GM12864 (cell line): Measurements from ENCODE around the gene TSGA10.

Source experiments
- DNase-seq: peaks from one replicate; pipeline ENCODE4 v3.0.0-alpha.2; 2011; ENCODE audit warnings: low read depth
- H3K4me3 ChIP-seq: 2 replicates; pipeline ENCODE4 v1.5.1; 2011; ENCODE audit warnings: mild to moderate bottlenecking, low read depth, low read length, control low read depth
- TF ChIP-seq, protein P1 (sequence below): IDR thresholded peaks from 2 replicates; pipeline ENCODE4 v1.5.1; 2011; ENCODE audit warnings: low read depth, mild to moderate bottlenecking, moderate library complexity, low read length, control low read depth, inconsistent platforms; ENCODE audit errors: missing control alignments

The TSGA10 gene

DNA sequence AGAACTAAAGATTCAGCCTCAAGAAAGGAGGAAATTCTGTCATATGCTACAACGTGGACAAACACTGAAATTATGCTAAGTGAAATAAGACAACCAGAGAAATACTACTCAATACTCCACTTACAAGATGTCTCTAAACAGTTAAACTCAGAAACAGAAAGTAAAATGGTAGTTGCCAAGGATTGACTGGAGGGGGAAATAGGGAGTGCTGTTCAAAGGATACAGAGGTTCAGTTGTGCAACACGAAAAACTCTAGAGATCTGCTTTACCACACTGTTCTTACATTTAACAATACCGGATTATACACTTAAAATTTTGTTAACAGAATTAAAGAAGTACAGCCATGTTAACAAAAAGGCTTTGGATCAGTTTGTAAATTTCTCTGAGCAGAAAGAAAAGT, 53.0 kb downstream of the TSGA10 start:
- no peak for DNase-seq
- H3K4me3 ChIP-seq = no peak overlapping the region
- TF ChIP-seq, protein P1, sequence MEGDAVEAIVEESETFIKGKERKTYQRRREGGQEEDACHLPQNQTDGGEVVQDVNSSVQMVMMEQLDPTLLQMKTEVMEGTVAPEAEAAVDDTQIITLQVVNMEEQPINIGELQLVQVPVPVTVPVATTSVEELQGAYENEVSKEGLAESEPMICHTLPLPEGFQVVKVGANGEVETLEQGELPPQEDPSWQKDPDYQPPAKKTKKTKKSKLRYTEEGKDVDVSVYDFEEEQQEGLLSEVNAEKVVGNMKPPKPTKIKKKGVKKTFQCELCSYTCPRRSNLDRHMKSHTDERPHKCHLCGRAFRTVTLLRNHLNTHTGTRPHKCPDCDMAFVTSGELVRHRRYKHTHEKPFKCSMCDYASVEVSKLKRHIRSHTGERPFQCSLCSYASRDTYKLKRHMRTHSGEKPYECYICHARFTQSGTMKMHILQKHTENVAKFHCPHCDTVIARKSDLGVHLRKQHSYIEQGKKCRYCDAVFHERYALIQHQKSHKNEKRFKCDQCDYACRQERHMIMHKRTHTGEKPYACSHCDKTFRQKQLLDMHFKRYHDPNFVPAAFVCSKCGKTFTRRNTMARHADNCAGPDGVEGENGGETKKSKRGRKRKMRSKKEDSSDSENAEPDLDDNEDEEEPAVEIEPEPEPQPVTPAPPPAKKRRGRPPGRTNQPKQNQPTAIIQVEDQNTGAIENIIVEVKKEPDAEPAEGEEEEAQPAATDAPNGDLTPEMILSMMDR = no peak

DNA sequence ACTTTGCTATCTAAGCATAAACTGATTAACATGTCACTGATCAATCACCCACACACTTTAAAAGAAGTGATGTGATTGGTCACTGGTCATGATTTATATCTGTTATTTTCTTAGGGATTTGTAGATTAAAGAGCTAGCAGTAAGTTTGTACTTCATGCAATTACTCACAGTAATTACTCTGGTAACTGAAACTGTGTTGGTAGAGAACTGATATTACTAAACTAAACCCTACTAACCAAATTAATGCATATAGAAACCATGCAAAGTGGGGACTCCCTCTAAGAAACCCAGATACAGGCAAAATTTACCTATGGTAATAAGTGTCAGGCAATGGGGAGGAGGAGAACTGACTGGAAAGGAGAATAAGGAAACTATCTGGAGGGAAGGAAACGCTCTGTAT, 58.0 kb downstream of the TSGA10 start:
- DNase-seq = no peak
- TF ChIP-seq, protein P1 = no peak
- no peak overlapping the region for H3K4me3 ChIP-seq

DNA sequence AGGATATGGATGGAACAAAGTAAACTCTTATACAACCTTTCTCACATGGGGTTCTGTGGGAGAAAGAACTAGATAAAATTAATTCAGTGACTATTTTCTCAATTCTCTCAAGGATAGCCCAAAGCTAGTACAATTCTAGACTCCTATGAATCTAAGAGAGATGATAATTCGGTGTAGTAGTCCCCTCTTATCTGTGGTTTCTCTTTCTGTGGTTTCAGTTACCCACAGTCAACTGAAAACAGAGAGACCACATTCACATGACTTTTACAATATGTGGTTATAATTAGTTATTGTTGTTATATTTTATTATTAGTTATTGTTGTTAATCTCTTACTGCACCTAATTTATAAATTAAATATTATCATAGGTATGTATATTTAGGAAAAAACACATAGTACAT, 66.7 kb downstream of the TSGA10 start:
- peak; percentile 24 for DNase-seq
- TF ChIP-seq, protein P1 = no peak
- no peak overlapping the region for H3K4me3 ChIP-seq

DNA sequence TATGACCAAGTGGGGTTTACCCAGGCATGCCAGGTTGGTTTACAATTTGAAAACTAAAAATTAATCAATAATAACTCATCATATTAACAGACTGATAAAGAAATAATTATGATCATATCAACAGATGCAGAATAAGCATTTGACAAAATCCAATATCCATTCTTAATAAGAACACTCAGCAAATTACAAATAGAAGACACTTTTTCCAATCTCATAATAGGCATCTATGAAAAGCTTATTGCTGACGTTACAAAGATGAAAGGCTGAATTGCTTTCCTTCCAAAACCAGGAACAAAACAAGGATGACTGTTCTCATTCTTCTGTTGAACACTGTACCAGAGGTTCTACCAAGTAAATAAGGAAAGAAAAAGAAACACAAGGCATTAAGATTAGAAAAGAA, 68.4 kb downstream of the TSGA10 start:
- TF ChIP-seq, protein P1 = no peak
- DNase-seq = no peak
- H3K4me3 ChIP-seq = no peak overlapping the region

DNA sequence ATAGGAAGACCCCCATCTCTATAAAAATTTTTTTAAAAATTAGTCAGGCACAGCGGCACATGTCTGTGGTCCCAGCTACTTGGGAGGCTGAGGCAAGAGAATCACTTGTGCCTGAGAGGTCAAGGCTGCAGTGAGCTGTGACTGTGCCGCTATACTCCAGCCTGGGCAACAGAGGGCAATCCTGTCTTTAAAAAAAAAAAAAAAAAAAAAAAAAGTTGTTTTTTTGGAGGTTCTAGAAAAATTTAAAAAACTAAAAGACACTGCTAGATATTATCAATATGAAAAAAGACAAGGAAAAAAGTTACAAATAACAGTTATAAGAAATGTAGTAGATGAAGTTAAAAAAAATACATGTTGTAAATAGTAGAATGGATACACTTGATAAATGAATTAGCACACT, 69.3 kb downstream of the TSGA10 start:
- DNase-seq = no peak
- no peak overlapping the region for H3K4me3 ChIP-seq
- TF ChIP-seq, protein P1 = peak; percentile 35

DNA sequence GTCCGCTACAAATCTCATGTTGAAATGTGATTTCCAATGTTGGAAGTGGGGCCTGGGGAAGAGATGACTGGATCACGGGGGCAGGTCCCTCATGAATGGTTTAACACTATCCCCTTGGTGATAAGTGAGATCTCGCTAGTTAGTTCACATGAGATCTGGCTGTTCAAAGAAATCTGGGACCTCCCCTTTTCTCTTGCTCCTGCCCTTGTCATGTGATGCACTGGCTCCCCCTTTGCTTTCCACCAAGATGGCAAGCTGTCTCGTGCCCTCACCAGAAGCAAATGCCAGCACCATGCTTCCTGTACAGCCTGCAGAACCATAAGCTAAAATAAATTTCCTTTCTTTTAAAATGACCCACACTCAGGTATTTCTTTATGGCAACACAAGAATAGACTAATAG, 70.5 kb downstream of the TSGA10 start:
- TF ChIP-seq, protein P1 = no peak
- no peak overlapping the region for H3K4me3 ChIP-seq
- DNase-seq = no peak

DNA sequence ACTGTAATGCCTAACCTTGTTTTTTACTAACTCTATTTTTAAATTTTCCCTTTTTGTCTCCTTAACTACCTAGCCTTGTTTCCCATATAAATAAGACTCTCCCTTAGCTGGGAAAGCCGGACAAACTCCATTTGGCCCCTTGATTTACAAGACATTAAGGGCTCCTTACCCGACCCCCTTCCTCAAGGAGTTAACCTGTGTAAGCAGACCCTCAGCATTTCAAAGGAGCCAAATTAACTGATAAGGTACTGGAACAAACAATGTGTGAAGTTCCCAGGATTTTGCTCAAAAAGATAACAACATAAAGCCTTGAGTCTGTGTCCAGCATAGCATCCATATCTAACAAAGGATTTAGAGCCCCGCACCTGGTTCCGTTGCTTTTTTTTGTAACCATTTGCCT, 72.9 kb downstream of the TSGA10 start:
- TF ChIP-seq, protein P1 = no peak
- H3K4me3 ChIP-seq = no peak overlapping the region
- no peak for DNase-seq
